Erythroblast (primary cell): Measurements from ENCODE around the gene DMRT3.

Experiments used
- DNase-seq, 2 experiments: peaks; one replicate each; lab custom pipeline; 2025; lab: John Stamatoyannopoulos, UW
- GATA1 ChIP-seq: IDR thresholded peaks from 2 replicates; pipeline ENCODE4 v1.6.1; 2011; ENCODE audit warnings: low read depth, mild to moderate bottlenecking, control low read depth, low read length, moderate library complexity
- POLR2A ChIP-seq: IDR thresholded peaks from 2 replicates; pipeline ENCODE4 v1.6.1; 2011; ENCODE audit warnings: mild to moderate bottlenecking, low read length

The DMRT3 gene

DNA sequence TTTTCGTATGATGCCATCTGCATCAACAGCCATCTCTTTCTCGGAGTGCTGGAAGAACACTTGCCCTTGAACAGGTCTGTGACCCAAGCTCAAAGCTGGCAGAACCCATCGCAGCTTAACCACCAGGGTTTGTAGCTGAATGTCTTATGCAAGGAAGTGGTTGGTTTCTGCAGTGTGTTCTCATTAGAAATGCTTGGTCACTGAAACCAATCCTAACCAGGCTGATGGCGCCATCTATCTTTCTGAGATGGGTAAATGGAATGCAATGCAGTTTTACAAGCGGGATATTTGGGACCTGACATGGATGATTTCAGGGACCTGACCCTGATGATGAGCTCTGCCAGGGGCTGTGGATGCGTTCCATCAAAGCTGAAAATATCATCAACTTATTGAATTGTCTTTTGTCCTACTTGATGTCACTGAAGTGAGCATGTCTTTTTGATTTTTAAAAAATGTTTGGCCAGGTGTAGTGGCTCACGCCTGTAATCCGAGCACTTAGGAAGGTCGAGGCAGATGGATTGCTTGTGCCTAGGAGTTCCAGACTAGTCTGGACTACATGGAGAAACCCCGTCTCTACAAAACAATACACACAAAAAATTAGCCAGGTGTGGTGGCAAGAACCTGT is 28.7 kb downstream of the DMRT3 start:
- peak; percentile 19 to 38 for DNase-seq
- no peak for TF ChIP-seq GATA1
- no peak for TF ChIP-seq POLR2A

DNA sequence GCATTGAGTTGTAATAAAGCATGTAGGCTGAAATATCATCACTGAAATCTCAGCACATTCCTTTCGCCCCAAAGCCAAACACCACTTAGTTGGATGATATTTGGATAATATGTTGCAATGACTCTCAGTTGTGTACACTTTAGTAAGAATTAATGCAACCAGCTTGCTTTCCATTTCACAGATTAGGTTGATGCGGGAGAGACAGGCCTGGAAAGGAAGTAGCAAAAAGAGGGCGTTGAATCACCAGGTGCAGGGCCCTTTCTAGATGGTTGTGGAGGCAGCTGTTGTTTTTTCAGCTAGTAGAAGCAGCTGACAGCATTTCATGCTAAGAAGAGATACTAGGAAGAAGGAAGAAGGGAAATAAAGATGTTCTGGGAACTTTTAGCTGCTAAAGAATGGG is 30.9 kb downstream of the DMRT3 start:
- TF ChIP-seq POLR2A (no peak), GATA1 (no peak)
- no peak for DNase-seq

DNA sequence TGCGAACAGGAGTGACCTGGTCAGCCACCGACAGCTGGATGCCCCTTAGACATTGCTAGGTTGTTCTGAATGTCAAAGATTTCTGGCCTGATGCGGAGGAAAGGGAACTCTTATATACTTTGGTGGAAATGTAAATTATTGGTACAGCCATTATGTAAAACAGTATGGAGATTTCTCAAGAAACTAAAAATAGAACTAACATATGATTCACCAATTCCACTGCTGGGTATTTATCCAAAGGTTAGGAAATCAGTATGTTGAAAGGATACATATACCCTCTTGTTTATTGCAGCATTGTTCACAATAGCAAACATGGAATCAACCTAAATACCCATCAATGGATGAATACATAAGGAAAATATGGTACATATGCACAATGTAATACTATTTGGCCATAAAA is 31.8 kb downstream of the DMRT3 start:
- TF ChIP-seq GATA1 (no peak), POLR2A (no peak)
- no peak for DNase-seq

DNA sequence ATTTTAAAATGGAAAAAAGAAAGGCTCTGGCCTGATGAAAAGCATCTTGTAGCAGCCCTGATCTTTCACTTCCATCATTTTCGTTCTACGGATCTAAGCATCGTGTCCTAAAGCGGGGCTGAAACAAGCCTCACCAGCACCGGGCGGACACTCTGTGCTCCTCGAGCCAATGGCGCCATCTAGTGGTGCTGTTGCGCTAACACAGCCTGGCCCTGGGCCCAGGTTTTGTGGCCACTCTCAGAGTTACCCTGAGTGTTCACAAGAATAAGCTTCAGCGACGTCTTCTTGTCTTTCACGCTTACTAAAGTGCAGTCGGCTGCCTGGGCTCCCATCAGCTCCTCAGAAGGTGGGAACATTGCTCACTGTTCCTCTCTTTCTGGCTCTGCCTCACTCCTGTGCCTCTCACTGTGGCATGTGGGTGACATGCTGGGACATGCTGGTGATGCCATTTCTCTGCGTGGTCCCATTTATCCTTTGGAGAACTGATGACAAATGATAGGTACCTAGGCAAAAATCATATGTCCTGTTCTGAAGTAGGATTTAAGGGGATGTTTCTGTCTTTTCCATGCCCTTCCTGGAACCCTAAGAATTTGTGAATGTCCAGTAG is 32.7 kb downstream of the DMRT3 start:
- peak; percentile 68 to 84 for DNase-seq
- TF ChIP-seq POLR2A (no peak), GATA1 (no peak)

DNA sequence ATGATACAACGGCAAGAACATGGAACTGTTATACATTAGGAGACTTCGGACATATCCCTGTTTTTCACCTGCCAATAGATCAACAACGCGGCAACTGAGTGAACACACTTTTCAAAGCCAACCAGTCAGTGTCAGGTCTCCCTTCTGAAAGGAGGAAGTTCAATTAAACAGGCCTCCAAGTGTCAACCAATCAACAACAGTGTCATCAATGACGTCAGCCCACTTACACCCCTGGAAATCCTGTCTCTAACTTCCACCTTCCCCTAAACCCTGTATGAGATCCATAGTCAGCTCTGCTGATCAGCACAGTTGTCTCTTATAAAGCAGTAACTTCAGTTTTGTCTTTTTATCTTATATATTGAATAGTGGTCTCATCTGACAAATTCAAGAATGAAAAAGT is 36.6 kb downstream of the DMRT3 start:
- TF ChIP-seq GATA1 (no peak), POLR2A (no peak)
- no peak for DNase-seq

DNA sequence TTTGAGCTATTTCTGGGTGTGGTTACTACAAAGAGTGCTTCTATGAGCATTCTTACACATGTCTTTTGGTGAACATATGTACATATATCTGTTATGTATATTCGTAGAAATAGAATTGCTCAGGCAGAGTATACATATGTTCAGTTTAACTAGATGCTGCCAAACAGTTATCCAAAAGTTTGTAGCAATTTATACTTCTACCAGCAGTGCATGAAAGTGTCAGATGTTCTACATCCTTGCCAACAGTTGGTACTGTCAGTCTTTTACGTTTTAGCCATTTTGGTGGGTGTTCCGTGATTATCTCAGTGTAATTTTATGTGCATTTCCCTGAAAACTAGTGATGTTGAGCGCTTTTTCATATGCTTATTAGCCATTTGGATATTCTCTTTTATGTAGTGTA is 37.8 kb downstream of the DMRT3 start:
- DNase-seq, result no peak
- no peak for TF ChIP-seq GATA1
- TF ChIP-seq POLR2A, result no peak

DNA sequence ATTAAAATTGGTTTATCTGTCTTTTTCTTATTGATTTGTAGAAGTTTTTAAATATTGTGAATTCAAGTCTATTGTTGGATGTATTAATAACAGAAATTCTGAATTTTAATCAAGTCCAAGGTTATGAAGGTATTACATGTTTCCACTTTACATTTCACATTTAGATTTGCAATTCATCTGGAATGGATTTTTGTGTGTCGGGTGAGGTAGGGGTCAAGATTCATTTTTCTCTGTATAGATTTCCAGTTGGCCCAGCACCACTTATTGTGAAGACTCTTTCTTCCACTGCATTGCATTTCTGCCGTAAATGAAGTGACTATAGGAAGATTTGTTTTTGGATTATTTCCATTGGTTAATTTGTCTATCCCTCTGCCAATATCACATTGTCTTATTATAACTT is 38.2 kb downstream of the DMRT3 start:
- no peak for TF ChIP-seq POLR2A
- no peak for TF ChIP-seq GATA1

DNA sequence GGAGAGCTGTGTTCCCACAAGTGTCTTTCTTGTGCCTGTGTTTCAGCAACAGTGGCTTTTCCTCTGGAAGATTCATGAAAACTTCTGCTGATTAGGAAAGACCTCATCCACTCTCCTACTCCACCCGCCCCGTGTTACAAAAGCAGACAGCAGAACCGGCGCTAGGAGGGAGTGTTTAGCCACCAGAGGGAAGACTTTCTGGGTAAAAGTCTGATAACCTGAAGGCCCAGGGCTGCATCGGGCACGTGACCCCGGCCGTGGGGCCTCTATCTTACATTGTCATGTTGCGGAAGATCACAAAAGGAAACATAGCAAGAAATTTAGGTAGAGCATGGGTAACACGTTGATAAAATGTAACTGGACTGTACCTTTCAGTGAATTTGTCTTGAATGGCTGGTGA is 41.7 kb downstream of the DMRT3 start:
- peak; percentile 3 to 5 for DNase-seq
- TF ChIP-seq POLR2A (no peak), GATA1 (no peak)

More for the DNA sequence above, 38.2 kb downstream of the DMRT3 start:
- DNase-seq, result no peak

DNA sequence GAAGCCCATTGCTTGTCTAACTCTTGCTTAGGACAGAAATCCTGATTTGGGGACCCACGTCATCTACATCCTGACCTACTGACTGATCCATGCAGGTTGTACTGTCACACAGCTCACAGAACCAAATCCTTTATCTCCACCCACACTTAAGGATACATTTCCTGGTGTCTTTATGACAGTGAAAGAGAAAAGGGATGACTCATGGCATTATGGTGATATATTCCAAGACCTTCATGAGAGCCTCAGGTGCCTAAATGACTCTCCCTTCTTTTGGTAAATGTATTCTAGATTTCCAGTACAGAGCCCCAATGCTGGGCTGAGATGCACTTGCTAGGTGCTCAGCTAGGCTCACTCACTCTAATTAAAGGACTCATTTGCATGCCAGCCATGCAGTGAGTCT is 47.7 kb downstream of the DMRT3 start:
- no peak for TF ChIP-seq POLR2A
- TF ChIP-seq GATA1, result no peak

DNA sequence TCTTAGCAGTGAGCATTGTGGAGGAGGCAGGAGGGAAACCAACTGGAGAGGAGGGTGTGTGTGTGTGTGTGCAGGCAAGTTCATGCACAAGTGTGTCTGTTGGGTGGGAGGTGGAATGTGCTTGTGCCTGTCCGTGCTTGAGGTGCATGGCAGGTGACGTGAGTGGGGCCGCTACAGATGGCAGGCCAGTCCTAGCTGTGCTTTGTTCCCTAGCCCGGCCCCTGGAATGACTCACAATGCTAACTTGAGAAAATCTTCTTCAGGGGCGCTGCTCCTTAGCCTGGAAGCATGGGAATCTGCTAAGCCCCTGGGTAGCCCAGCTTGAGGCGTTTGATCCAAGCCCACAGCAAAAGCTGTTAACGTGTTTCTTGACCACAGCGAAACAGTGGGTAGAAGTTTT is 48.7 kb downstream of the DMRT3 start:
- no peak for DNase-seq
- TF ChIP-seq GATA1 (no peak), POLR2A (no peak)

More for the DNA sequence above, 47.7 kb downstream of the DMRT3 start:
- DNase-seq, result no peak

DNA sequence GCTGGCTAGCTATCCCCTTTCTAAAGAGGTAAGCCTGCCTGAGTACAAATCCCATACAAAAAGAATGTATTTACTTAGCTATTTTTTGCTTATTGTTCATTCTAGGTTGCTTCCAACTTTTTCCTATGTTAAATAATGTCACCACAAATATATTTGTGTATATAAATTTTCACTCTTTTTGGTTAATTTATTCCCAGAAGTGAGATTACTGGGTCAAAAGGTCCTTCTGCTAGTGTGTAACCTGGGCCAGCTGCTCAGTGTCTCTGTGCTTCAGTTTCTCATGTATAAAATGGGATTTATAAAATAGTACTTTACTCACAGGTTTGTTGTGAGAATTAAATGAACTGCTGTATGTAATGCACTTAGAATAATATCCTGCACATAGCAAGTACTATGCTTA is 49.8 kb downstream of the DMRT3 start:
- no peak for TF ChIP-seq POLR2A
- TF ChIP-seq GATA1, result no peak
- no peak for DNase-seq

DNA sequence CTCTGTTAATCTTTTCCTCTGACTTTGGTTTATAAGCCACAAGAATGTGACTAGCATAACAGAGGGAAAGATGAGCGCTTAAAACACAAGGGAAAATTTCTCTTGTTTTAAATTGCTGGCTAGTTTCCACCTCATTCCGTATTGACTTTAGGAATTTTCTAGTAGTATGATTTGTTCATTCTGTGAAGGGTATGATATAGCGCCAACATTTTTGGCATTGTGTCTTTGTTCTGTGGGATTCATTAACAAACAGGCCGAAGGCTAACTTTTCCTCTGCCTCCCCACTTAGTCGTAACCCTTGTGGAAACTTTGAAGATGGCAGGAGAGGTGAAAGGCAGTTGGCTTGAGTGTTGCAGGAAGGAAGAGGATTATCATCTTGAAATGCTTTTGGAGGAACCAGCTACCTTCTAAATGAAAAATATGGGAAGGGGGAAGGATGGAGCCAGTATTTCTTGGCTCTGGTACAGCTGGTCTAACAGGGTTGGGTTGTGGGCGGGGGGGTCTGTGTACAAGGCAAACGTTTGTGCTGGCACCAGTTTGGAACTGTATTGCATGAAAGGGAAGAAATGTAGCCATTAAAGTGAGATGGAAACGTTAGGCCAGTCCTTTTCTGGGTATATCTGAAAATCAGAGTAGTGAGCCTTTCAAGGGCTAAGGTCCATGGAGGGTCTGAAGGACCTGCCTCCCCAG is 52.2 kb downstream of the DMRT3 start:
- no peak for DNase-seq
- no peak for TF ChIP-seq GATA1
- TF ChIP-seq POLR2A, result no peak

DNA sequence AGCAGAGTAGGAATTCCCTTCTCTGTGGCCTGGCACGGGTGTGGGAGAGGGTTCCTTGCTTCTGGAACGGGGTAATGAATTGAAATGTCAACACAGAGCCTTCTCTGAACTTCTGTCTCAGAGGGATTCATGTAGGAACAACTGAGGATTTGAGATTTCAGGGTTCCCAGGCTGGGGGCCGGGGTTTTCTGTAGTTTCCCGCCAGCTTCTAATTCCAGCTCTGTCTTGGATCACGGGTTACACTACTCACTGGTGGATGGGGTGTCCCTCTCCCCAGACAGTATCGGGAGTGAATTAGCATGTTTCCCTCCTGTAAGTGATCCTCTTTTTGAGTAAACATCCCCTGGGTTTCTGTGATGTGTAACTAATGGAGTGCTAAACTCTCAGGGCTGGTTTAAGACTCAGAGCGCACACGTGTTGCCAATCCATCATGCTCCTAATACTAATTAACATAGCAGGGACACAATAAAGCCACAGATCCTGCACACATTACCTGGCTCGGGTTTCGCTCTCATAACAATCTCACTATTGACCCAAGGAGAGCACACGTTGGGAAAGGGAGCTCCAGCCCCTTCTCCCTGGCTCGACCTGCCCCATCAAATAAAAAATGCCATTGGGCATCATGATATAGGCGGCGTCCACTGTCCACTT is 55.6 kb downstream of the DMRT3 start:
- TF ChIP-seq GATA1 (no peak), POLR2A (no peak)
- no peak for DNase-seq

DNA sequence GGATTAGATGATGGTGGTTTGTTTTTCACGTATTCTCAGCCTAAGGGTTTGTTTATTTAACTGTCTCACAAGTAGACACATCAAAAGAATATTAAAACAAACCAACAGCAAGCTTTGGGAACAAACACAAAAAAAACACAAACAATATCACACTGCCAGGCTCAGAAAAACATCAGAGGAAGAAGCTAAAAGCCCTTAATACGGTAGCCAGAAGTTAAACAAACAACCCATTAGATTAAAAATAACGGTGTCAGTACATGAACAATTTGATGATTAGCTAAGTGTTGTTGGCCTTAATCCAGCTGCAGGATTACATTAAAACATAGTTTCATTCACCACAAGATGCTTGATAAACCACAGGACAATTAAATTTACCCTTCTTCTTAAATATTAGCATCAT is 57.8 kb downstream of the DMRT3 start:
- TF ChIP-seq POLR2A (no peak), GATA1 (no peak)
- DNase-seq, result no peak
